ENCODE results near the gene DDX10.
"Not testable (repeated sequence)": the region's sequence is repeated elsewhere in the genome, so short reads cannot be mapped to it uniquely, and the experiment has no call there.

Gene DDX10

DNA sequence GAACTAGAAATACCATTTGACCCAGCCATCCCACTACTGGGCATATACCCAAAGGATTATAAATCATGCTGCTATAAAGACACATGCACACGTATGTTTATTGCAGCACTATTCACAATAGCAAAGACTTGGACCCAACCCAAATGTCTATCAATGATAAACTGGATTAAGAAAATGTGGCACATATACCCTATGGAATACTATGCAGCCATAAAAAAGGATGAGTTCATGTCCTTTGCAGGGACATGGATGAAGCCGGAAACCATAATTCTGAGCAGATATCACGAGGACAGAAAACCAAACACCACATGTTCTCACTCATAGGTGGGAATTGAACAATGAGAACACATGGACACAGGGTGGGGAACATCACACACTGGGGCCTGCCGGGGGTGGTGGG, 114.3 kb downstream of the DDX10 start:
- not testable (repeated sequence) for DNase-seq

DNA sequence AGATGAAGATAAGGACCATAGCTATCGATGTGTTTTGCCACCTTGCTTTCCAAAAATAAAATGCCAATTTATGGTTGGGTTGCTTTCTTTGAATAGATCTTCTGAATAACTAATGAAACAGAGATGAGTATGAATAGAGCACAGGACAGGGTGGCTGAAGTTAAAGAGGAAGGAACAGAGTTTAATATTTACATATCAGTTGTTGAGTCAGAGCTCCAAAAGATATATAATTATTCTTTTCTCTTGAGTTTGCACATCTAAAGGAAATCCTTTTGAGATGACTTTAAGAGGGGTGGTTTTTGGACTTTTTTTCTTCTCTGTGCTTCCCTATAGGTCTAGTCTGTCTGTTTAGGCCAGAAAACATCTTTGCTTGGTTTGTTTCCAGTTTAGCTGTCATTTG, 115.2 kb downstream of the DDX10 start:
- DNase-seq, result no peak

DNA sequence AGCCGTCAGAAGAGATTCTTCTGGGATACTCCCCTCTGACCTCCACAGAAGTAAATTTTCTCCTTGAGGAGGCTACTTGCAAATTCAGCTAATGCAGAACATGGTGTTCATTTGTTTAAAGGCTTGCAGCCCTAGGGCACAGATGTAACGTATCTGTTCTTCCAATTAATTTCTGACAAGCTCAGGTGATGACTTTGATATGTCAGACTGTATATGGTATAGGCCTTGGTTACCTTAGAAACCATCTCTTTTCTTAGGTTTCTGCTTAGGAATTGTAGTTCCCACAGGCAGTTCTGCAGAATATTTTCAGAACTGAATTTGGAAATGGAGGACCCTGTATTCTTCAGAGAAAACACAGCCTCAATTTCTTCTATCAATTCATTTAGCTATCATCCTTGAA, 117.1 kb downstream of the DDX10 start:
- no peak for DNase-seq

DNA sequence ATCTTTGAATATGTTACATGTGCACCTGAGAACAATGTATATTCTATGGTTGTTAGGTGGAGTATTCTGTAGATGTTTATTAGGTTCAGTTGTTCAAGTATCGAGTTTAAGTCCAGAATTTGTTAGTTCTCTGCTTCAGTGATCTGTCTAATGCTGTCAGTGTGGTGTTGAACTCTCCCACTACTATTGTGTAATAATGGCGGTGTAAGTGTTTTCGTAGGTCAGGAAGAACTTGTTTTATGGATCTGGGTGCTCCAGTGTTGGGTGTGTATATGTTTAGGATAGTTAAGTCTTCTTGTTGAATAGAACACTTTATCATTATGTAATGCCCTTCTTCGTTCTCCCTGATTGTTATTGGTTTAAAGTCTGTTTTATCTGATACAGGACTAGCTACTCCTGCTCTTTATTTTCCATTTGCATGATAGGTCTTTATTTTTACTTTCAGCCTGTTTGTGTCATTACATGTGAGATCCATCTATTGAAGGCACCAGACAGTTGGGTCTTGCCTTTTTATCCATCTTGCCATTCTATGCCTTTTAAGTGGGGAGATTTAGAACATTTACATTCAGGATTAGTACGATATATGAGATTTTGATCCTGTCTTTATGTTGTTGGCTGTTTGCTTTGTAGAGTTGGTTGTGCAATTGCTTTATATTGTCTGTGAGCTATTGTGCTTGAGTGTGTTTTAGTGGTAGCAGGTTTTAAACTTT, 121.6 kb downstream of the DDX10 start:
- DNase-seq, result no peak

DNA sequence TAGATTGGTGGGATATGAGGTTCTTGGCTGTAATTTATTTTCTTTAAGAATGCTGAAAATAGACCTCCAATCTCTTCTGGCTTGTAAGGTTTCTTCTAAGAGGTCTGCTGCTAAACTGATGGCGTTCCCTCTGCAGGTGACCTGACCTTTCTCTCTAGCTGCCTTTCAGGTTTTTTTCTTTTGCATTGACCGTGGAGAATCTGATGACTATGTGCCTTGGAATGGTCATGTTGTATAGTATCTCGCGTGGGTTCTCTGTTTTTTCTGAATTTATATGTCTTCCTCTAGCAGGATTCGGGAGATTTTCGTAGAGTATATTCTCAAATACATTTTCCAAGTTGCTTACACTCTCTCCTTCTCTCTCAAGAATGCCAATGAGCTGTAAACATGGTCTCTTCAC, 122.2 kb downstream of the DDX10 start:
- DNase-seq, result no peak

DNA sequence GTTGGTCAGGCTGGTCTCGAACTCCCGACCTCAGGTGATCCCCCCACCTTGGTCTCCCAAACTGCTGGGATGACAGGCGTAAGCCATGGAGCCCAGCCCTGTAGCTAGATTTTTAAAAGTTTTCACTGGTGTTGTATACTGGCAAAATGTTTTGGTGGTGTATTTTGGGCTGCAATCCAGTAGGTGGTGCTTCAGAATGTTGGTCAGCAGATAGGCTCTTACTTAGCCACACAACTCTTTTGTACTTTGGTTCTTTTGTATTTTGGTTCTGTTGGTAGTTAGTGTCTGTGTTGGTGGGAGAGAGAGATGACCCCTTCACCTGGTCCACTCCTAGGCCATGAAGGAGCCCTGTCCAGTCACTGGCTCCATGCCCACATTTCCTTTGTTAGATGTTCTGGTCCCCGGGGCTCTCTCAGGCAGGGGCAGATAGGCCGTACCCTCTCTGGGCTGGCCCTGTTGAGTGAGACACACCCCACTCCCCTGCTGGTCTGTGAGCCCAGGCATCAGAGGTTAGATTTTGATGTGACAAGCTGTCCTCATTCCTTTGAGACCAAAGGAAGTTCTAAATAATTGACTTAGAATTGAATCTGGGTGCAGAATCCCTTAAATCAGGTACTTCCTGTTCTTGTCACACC, 123.8 kb downstream of the DDX10 start:
- DNase-seq, result peak; percentile 59

DNA sequence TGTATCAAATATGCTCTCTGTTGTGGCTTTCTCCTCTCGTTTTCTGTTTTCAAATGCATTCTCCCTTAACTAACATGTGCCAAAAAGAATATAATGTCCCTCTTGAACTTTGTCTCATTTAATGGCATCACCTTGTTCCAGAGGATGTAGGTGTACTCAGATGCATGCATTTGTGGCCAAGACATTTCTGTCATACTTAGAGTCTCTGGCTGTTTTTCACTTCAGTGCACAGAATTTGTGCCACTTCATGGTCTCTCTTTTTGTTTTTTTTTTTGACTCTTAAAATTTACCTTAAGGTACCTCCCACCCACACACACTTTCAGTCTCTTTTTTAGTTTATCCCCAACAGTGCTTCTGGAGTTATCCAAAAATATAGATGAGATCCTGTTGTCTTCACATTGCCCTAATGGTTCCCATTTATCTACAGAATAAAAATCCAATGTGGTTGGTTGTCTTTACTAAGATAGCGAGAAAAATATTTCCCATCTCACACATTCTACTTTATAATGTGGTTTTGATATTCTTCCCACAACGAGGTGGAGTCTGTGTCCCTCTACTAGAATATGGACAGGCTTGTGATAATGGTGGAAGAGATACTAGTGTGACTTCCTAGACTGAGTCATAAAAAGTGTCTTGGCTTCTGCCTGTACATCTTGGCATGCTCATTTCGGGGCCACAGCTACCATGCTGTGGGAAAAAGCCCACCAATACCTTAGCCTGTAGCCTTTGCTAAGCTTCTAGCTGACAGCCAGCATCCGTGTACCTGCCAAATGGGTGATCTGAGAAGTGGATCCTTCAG, 125.8 kb downstream of the DDX10 start:
- DNase-seq, result no peak

DNA sequence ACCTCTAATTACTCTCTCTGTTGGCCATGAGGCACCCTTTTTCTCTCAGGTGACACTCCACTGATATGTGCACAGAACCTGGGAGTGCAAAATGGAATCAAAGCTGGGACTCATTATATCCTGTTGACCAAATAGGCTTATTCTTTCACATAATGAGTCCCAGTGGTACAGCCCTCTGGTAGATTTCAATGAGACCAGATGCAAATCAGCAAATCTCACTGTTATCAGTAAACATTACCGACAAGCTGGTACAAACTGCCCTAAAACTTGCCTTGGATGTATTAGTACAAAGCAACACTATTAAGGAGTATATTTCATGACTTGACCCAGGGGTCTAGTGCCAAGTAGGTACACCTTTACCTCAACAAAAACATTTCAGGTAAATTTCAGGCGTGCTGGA, 128.3 kb downstream of the DDX10 start:
- no peak for DNase-seq

DNA sequence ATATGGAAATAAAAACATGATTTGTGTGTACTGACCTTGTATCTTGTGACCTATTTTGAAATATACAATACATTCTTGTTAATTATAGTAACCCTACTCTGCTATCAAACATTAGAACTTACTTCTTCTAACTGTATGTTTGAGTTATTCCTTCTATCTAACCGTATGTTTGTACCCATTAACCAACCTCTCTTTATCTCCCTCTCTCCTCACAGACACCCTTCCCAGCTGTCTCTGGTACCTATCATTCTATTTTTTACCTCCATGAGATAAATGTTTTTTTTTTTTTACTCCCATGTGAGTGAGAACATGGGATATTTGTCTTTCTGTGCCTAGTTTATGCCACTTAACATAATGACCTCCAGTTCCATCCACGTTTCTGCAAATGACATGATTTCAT, 128.7 kb downstream of the DDX10 start:
- no peak for DNase-seq

DNA sequence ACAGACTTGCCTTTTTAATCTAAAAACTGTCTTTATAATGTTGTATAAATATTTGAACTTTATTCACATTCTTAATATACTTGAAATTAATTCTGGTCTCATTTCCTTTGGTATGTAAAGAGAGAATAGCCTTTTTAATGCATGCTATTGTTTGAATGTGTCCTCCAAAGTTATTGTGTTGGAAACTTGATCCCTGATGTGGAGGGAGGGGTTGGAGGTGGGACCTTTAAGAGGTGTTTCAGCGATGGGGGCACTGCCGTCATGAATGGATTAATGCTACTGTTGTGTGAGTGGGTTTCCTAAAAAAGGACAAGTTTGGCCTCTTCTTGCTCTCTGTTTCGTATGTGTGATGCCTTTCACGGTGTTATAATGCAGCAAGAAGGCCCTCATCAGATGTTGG, 131.7 kb downstream of the DDX10 start:
- no peak for DNase-seq

DNA sequence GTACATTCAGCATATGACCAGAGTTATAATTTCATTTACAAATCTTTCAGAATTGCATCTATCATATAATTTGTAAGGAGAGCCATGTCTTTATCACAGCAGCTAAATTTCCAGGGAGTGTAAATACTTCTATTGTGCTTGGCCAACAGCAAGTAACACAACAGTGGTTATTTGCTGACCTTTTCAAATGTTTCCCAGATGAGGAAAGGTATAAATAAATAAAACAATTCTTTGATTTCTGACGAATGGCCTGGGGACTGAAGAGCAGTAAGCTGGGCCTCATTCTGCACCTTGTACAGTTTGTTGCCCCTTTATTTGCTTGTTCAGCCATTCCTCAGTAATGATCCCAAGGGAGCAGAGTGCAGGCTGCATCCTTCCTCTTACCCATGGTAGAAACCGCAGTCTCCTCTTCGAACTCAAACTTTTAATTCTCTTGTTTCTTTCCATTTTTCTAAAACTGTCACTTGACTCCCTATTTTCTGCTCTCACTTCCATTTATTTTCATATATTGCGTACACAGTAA, 132.8 kb downstream of the DDX10 start:
- no peak for DNase-seq

DNA sequence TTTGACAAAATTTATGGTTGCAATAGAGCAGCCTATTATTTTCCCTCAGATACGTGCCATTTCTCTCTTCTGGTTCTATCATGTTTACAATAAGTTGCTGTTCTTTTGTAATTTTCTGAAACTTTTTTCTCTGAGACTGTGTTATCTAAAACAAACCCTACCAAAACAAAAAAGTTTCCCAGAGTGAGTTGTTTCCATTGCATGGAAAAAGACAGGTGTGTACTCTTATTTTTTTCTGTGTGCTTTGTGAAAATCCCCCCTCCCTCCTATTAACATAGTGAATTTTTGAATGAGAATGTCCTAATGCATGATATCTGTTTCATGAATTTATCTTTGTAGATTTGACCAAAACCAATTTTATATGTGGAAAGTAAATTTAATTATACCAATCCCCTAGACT, 137.6 kb downstream of the DDX10 start:
- DNase-seq, result no peak

DNA sequence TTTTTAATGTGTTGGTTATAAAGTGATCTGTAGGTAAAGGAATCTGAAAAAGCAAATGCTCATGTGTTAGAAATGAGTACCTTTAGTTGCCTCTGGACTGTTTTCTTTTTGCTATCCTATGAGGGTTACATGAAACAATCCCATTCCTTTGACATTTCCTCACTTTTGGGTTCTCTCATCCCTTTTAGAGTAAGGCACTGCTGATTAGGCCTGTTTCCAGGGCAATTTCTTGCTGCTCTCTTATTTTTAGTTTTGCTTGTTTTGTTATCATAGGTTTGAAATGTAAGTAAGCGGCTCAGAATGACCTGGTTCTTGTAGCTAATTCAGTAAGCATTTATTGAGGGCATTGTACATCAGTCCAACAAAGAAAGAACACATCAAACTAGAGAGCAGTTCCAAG, 138.9 kb downstream of the DDX10 start:
- DNase-seq, result no peak

DNA sequence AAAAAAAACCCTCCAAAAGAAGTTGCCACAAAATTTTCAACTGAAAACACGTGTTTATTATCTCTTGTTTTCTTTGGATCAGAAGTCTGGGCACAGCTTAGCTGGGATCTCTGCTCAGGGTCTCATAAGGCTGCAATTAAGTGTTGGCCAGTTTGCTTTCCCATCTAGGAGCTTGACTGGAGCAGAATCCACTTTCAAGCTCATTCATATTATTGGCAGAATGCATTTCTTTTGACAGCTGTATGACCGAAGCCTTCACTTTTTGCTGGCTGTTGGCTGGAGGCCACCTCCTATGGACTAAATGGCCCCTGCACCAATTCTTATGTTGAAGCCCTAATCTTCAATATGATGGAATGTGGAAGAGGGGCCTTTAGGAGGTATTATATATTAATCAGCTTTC, 139.6 kb downstream of the DDX10 start:
- DNase-seq, result no peak

DNA sequence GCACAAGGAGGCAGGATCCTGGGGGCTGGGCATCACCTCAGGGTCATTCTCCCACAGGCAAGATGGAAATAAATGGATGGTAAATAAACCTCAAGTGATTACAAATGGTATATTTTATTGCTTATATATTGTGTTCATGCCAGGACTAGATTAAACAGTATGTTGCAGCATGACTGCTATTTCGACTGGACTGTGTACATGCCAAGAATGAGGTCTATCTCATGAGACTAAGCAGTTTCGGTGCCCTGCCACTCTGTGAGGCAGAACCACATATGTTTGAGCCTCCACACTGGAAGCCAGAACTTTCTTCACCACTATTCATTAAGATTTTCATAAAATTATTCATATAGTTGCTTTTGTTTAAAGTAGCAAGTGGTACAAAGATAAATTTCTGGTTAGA, 140.2 kb downstream of the DDX10 start:
- DNase-seq, result no peak

DNA sequence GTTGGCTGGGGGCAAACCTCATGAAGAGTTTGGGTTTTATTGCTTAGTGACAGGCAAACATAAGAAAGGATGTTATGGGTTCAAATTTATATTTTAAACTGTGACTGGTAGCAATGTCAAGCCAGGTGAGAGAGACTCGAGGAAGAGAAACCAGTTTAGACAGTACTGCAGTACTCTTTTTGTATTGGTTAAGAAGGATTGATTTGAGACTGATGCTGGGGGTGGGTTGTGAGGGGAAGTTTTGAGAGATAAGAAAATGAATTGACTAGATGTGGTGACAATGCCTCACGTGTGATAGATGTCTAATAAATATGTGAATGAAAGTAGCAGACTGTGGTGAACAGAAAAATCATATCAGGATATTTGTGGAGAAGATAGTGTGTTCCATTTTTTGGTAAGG, 142.4 kb downstream of the DDX10 start:
- no peak for DNase-seq

DNA sequence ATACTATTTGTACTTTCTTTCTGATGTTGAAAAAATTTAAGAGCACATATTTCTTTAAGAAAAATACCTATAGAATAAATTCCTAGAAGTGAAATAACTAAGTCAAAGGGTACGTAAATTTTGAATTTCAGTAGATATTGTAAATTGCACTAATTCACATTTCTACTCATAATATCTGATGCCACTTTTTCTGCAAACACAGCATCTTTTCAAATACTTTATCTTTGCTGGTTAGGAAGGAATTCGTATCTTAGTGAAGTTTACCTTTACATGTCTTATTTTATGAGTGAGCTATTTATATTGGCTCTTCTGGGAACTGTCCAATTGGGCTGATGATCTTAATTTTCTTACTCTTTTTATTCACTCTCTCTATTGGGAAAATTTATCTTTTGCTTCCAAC, 148.2 kb downstream of the DDX10 start:
- DNase-seq, result no peak

DNA sequence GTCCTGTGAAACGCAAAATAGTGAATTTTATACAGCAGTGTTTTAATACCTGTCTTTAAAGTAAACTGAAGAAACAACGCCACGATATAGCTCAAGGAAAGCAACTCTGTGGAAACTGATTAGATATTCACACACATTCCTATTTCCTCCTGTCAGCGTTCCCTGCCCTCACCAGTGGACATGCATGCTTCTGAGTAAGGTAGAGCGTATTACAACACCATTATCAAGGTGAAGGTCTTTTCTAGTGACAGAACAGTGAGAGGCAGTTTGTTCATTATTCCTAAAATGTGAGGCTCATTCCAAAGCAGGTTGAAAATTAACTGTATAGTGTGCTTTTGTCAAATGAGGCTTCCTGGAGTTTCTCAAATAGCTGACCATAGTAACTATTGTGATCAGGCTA, 153.1 kb downstream of the DDX10 start:
- no peak for DNase-seq

DNA sequence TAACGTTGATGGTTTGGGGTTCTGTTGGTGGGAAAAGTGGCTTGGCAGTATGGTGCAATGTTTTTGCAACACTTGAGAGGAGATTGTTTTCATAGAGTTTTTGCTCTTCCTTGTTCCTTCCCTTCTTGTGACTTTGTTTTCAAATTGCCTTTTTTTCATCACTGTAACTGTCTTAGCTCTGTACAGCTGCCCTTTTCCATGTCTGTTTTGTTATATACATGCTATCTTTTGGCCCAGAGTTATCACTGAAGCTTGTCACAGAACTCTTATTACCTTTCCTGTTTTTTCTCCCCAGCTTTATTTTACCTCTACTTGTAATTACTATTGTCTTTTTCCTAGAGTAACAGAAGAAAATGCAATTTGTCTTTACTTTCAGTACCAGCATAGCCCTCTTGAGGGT, 154.1 kb downstream of the DDX10 start:
- DNase-seq, result no peak

DNA sequence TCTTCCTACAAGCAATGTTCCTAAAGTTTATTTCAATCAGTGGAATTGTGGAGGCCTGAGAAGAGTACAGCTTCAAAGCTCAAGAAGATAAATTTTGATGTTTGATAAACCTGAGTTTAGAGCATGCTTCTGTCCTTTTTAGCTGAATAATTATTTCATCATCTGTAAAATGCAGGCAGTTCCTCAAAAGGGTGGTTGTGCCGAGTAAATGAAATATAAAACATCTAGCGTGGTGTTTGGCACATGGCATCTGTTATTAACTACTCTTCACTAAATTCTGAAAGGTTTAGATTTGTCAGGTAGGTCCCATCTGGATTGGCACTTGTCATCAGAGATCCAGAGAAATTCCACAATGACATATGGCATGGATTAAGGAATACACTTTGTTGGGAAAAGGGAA, 155.1 kb downstream of the DDX10 start:
- DNase-seq, result no peak

DNA sequence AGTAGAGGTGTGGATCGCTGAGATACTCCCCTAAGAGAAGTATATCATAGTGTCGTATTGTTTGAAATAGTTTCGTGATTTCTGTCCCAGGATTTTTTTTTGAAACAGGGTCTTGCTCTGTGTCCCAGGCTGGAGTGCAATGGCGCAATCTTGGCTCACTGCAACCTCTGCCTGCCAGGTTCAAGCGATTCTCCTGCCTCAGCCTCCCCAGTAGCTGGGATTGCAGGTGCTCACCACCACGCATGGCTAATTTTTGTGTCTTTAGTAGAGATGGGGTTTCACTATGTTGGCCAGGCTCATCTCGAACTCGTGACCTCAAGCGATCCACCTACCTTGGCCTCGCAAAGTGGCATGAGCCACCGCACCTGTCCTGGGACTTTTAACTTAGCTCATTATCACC, 159.1 kb downstream of the DDX10 start:
- DNase-seq, result not testable (repeated sequence)

DNA sequence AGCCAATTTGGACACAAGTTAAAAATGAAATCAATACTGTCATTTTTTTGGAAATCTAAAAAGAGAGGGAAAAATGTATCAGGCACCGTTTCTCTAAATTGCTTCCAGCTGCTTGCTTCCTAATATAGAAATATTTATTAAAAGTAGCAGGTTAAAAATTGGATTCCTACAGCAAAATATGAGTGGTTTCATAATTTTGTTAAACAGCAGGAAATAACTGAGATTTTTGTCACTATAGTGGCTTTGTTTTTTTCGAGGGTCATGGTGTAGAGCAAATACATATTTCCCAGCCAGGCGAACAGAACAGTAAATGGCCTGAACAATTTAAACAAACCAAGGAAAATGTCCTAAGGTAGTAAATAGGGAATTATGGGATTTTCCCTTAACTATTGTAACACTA, 159.7 kb downstream of the DDX10 start:
- no peak for DNase-seq

DNA sequence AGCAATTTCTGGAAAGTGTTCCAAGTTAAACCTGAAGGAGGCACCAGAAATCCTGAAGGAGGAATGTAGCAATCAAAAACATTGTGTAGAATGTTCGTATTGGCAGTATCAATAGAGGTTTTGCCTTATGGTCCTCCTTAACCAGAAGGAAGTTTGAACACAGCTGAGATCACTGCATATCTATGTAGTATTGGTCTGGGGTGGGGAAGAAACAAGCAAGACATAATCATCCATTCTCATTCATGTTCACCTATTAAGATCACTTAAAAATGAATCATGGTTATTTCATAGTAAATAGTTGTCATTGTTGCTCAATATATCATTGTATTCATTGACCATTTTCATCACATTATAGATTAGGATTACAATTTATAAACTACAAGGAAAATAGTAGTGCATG, 160.5 kb downstream of the DDX10 start:
- DNase-seq, result no peak

DNA sequence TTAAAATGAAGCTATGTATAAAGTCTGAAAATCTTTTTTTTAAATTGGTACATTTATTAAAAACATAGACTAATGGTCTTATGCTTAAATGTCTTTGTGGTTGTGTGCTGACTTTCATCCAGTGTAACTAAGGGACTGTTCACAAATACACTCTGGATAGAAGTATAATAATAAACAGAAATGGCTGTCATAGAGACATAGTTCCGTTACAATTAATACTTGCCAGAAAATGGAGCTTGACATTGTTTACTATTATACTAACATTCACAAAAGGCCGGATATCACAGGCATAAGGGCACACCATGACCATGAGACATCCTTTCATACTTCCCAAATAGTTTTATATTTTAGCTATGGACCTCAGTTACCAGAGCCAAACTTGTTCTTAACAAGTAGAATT, 161.3 kb downstream of the DDX10 start:
- no peak for DNase-seq

Measured in islet precursor cell (in vitro differentiated cells).